KG1 (cell line): ENCODE results near the gene OPHN1.
"Not testable (repeated sequence)": the region's sequence is repeated elsewhere in the genome, so short reads cannot be mapped to it uniquely, and the experiment has no call there.

Source experiments
- DNase-seq: peaks from one replicate; lab custom pipeline; 2025; lab: John Stamatoyannopoulos, UW

OPHN1 gene

GRCh38 chrX:68163441-68163840 lies 269.9 kb downstream of the OPHN1 start:
- no peak for DNase-seq

- DNase-seq, result no peak
Measured at GRCh38 chrX:68147848-68148247, 285.4 kb downstream of the OPHN1 start.

- DNase-seq, result no peak
Measured at GRCh38 chrX:68146054-68146453, 287.2 kb downstream of the OPHN1 start.

GRCh38 chrX:68139791-68140190 lies 293.5 kb downstream of the OPHN1 start:
- DNase-seq, result no peak

DNA sequence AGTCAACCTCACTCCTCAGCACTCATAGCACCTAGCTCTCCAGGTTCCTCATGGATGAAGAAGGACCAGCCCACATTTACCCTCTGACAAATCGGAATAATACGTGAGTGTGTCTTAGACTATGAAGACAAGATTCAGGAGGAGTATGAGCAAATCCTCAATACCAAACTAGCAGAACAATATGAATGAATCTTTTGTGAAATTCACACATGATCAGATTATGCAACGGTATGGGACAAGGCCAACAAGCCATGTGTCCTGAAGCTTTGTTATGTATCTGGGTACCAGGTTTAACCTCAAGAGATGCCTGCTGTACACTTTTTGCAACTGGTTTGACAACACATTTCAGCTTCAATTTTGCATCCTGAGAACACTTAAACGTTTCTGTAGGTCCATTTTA lies 300.1 kb downstream of the OPHN1 start:
- no peak for DNase-seq

DNA sequence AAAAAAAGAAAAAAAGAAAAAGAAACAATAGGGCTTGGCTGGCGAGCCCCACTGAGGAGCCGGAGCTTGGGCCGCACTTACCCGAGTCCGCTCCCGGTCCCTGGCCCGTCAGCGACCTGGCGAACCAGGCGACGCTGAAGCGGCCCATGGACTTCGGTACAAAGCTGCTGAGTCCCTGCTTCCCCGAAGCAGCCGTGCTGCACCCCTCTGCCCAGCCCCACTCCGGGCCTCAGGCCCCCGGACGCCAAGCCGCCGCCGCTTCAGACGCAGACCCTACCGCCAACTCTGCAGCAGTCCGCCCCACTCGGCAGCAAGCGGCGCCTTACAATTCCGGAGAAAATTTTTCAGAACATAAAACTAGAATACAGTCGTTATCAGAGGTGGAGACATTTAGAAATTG lies 300.5 kb downstream of the OPHN1 start:
- DNase-seq, result no peak

DNA sequence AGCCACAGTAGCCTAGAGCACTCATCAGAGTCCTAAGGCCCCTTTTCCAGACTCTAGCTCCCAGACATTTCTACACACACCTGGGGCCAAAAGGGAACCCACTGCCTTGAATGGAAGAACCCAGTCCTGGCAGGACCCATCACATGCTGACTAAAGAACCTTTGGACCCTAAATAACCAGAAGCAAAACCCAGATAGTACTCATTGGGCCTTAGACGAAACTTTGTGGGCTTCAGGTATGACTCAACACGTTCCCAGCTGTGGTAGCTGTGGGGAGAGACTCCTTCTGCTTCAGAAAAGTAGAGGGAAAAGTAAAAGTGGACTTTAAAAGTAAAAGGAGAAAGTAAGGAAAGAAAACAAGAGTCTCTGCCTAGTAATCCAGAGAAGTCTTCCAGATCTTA lies 311.5 kb downstream of the OPHN1 start:
- DNase-seq, result no peak

DNA sequence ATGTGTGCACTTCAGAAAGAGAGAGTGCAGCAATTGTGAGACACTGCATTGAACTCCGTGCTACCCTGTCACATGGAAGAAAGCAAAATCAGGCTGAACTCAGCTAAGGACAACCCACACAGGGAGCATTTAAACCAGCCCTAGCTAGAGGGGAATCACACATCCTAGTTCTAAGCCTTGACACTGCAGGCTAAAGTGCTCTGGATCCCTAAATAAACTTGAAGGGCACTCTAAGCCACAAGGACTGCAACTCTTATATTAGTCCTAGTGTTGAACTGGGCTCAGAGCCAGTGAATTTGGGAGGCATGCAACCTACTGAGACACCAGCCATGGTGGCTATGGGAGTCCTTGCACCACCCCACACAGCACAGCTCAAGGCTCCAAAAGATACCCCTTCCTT lies 311.9 kb downstream of the OPHN1 start:
- no peak for DNase-seq

DNA sequence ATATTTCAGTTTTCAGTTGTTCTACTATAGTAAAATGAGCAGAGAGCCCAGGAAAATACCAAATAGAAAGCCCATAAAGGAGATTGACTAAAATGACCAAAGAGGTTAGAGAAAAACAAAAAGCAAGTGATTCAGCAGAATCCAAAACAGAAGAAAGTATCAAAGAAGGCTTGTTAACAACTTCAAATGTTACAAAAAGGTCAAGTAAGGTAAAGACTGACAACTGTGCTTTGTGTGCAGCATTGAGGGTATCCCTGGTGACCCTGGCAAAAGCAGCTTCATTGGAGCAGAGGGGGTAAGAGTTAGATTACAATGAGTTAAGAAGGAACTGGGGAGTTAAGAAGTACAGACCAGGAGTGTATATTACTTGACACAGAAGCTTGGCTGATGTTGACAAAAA lies 317.9 kb downstream of the OPHN1 start:
- DNase-seq, result no peak

GRCh38 chrX:68114573-68115129 lies 318.6 kb downstream of the OPHN1 start:
- no peak for DNase-seq

DNA sequence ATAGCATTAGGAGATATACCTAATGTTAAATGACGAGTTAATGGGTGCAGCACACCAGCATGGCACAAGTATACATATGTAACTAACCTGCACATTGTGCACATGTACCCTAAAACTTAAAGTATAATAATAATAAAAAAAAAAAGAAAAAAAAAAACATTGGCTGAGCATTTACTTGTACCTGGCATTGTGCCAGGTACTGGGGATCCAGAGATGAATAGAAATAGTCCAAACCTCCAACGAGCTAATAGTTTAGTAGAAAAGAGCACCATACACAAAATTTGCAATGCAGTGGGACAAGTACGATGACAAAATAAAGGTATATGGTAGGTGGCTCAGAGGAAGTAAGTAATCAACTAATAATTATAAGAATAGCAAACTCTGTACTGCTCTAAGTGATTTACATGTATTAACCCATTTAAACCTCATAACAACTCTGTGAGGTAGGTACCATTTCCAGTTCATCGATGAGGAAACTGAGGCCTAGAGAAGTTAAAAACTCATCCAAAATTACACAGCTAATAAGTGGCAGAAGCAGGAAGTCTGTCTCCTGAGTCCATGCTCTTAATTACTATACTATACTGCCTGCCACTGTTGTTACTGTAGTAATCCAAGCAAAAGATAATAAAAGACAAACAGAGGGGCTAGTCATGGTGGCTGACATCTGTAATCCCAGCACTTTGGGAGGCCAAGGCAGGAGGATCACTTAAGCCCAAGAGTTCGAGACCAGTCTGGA lies 319.3 kb downstream of the OPHN1 start:
- no peak for DNase-seq

GRCh38 chrX:68112321-68112720 lies 321.0 kb downstream of the OPHN1 start:
- no peak for DNase-seq

GRCh38 chrX:68109162-68109561 lies 324.1 kb downstream of the OPHN1 start:
- no peak for DNase-seq

DNA sequence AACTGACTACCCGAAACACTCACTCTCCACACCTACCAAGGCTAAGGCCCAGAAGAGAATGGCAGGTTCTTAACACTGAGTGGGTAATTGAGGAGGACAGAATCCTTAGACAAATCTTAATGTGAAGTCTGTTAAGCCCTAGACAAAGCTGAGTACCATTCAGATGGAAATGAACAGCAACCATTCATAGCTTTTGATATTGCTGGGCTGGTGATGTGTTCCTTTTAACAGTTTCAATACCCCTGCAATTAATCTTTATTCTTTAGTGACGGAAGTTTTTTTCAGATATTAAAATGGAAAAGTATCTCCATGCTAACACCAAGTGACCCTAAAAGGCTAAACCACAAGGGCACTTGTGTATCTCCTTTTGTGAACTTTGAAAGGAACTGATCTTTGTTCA lies 334.9 kb downstream of the OPHN1 start:
- DNase-seq, result no peak

DNA sequence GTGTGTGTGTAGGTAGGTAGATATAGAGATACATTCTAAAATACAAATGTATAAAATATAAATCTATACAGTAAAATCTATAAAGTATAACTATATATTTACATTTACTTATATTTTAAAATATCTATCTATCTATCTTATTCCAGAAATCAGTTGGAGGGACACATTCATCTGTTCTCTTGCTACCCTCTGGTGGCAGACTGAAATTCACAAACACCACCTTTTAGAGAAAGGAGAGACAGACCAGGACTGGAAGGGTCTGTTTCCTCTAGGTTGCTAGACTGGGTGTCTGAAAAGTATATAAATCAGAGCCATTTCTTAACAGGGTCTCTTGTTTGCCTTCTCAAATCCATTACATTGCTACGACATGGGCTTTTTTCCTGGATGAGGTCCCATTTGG lies 343.0 kb downstream of the OPHN1 start:
- no peak for DNase-seq

- DNase-seq, result no peak
Measured at GRCh38 chrX:68087526-68087925, 345.8 kb downstream of the OPHN1 start.

- DNase-seq, result no peak
Measured at GRCh38 chrX:68086709-68087108, 346.6 kb downstream of the OPHN1 start.

DNA sequence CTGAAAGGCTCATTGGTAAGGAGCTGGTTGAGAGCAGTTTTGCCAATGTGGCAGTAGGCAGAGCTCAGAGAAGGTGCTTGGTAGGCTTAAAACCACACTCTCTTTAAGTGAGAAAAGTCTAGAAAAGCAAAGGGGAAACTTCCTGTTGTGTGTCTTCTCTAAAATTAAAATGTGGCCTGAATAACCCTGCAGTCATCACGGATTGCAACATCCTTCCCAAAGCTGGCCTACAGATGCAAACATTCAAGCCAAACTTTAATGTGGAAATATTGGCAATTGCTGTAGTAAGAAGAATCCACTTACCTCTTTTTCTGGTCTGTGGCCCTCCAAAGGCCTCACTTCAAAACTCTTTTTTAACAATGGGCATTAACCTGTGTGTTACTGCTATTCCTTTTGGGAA lies 348.5 kb downstream of the OPHN1 start:
- no peak for DNase-seq

DNA sequence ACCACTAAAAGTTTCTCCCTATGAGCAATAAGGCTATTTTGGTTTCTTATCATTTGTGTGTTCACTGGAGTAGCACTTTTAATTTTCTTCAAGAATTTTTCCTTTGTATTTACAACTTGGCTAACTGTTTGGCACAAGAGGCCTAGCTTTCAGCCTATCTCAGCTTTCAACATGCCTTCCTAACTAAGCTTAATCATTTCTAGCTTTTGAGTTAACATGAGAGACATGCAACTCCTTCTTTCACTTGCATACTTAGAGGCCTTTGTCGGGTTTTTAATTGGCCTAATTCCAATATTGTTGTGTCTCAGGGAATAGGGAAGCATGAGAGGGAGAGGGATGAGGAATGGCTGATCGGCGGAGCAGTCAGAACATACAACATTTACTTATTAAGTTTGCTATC lies 349.8 kb downstream of the OPHN1 start:
- no peak for DNase-seq

DNA sequence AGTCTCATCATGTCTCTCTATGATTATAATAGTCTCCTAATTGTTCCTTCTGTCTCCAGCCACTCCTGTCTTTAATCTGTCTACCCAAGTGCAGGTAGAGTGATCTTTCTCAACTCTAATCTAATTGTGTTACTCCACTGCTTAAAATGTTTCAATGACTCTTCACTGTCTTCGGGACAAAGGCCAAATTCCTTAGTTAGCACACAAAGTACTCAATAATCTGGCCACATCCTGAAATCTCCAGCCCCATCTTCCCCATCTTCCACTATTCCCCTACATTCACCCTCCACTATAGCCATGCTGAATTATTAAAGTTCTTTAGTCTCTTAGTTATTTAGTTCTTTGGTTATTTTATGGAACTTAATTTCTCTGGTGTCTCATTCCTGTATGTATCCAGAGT lies 353.3 kb downstream of the OPHN1 start:
- no peak for DNase-seq

- not testable (repeated sequence) for DNase-seq
Measured at GRCh38 chrX:68078801-68079200, 354.5 kb downstream of the OPHN1 start.

- no peak for DNase-seq
Measured at GRCh38 chrX:68077378-68077777, 355.9 kb downstream of the OPHN1 start.

GRCh38 chrX:68072041-68072440 lies 361.3 kb downstream of the OPHN1 start:
- DNase-seq, result no peak

DNA sequence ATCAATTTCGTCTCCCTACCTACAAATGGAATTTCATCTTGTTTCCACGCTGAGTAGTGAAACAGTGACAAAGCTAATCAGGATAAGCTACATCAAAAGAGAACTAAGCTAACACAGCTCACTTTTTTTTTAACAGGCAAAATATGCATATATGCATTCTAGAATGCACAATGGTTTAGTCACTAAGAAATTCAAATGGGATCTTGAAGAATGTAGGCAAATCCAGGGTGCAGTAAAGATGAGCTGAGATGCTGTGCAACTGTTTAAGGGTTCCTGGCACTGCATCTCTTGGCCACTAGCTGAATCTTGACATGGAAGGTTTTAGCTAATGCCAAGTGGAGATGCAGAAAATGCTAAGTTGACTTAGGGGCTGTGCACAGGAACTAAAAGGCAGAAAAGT lies 363.2 kb downstream of the OPHN1 start:
- not testable (repeated sequence) for DNase-seq
